Hepatocyte (in vitro differentiated cells): ENCODE measurements around the gene MRFAP1L1. TPM values are rescaled to one million over a fixed set of nuclear protein-coding genes. Genes with fewer than 3 reads are reported as not detected.
A peak's percentile ranks its signal among the peaks of the same experiment; 100 is the strongest.

Source experiments
- DNase-seq: peaks from one replicate; pipeline ENCODE4 v3.0.0-alpha.2; 2016; ENCODE audit warnings: low spot score
- H2AFZ ChIP-seq: fragments of 200-600 bp; sonication (generic); 2 replicates; pipeline ENCODE4 v1.6.0; 2016; ENCODE audit warnings: antibody characterized with exemption, mild to moderate bottlenecking
- H3K27ac ChIP-seq: fragments of 200-600 bp; sonication (generic); 2 replicates; pipeline ENCODE4 v1.5.1; 2016; ENCODE audit warnings: mild to moderate bottlenecking
- H3K27me3 ChIP-seq: fragments of 200-600 bp; sonication (generic); 2 replicates; pipeline ENCODE4 v1.6.1; 2016
- H3K36me3 ChIP-seq: fragments of 200-600 bp; sonication (generic); replicated peaks from 2 replicates; pipeline ENCODE4 v1.5.1; 2016; ENCODE audit warnings: low read depth; ENCODE audit not compliant: insufficient read depth
- H3K4me1 ChIP-seq: fragments of 200-600 bp; sonication (generic); 2 replicates; pipeline ENCODE4 v1.5.1; 2016; ENCODE audit warnings: mild to moderate bottlenecking, moderate library complexity; ENCODE audit not compliant: insufficient read depth
- H3K4me2 ChIP-seq: fragments of 200-600 bp; sonication (generic); 2 replicates; pipeline ENCODE4 v1.6.0; 2016
- H3K4me3 ChIP-seq: fragments of 200-600 bp; sonication (generic); 2 replicates; pipeline ENCODE4 v1.5.1; 2016; ENCODE audit warnings: mild to moderate bottlenecking
- H3K79me2 ChIP-seq: fragments of 200-600 bp; sonication (generic); 2 replicates; pipeline ENCODE4 v1.6.0; 2017; ENCODE audit warnings: mild to moderate bottlenecking
- H3K9me2 ChIP-seq: fragments of 200-600 bp; sonication (generic); replicated peaks from 2 replicates; pipeline ENCODE4 v1.6.0; 2017; ENCODE audit warnings: mild to moderate bottlenecking; ENCODE audit not compliant: insufficient read depth
- H3K9me3 ChIP-seq: fragments of 200-600 bp; sonication (generic); 2 replicates; pipeline ENCODE4 v1.5.1; 2016; ENCODE audit warnings: low read depth, mild to moderate bottlenecking
- H4K20me1 ChIP-seq: fragments of 200-600 bp; sonication (generic); 2 replicates; pipeline ENCODE4 v1.6.0; 2016; ENCODE audit warnings: mild to moderate bottlenecking; ENCODE audit not compliant: insufficient read depth, poor library complexity, severe bottlenecking
- EZH2 ChIP-seq: fragments of 200-600 bp; sonication (generic); IDR thresholded peaks from 2 replicates; pipeline ENCODE4 v1.6.1; 2016; ENCODE audit warnings: antibody characterized with exemption, mild to moderate bottlenecking, borderline replicate concordance
- EZH2phosphoT487 ChIP-seq: fragments of 200-600 bp; sonication (generic); IDR thresholded peaks from one replicate; pipeline ENCODE4 v1.6.1; 2018; ENCODE audit warnings: antibody characterized with exemption, mild to moderate bottlenecking, low read depth, moderate library complexity; ENCODE audit not compliant: unreplicated experiment, severe bottlenecking
- WGBS: methylation state at CpG from one replicate; pipeline ENCODE4 v1.1.6; 2016; ENCODE audit warnings: low lambda C conversion rate; ENCODE audit errors: missing lambda C conversion rate; 5-methylcytosine and 5-hydroxymethylcytosine counted together
- polyA plus RNA-seq: library from polyadenylated mRNA; unstranded; fragments of >200 nt; fragmentation: Nextera tagmentation; extraction: Ambion mirVana; gene quantifications from 2 replicates; pipeline ENCODE4 v1.2.1, GENCODE V29; 2016
- total RNA-seq: library from RNA; depleted of rRNA; stranded (reverse); fragments of >200 nt; gene quantifications from 2 replicates; pipeline ENCODE4 v1.2.3, GENCODE V29; 2014
- TF ChIP-seq, protein P1 (sequence below): fragments of 200-600 bp; sonication (generic); IDR thresholded peaks from 2 replicates; pipeline ENCODE4 v1.5.1; 2016; ENCODE audit warnings: antibody characterized with exemption, mild to moderate bottlenecking; ENCODE audit not compliant: poor library complexity

The MRFAP1L1 gene
- total and polyA plus RNA-seq, 2 experiments from 2014 or later, result 60.8 to 84.9 TPM

DNA sequence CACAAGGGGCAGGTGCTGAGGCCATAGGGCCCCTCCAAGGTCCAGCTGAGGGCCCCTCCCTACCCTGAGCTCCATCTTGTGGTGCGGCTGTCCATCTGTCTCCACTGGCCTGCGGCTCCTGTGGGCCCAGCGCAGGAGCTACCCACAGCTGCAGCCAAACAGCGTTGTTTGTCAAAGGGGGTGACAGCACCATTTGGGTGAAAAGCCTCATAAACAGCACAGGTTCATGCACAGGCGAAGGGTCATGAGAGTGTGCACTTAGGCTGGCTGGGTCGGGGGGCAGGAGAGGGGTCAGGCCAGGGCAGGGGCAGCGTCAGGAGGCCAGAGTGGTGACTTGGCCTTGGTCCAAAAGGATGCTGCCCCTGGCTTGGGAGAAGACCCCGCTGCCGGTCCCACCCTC, 38.6 kb upstream of the MRFAP1L1 start:
- no peaks in the 10 kb centered on the region for H3K79me2 ChIP-seq
- 93% methylated on average over 9 of the region's 9 CpGs for WGBS
- no peaks in the 10 kb centered on the region for H3K27me3 ChIP-seq
- H2AFZ ChIP-seq, result no peak overlapping the region
- H3K9me3 ChIP-seq, result no peaks in the 10 kb centered on the region
- H3K4me2 ChIP-seq, result no peak overlapping the region
- H3K36me3 ChIP-seq, result no peaks in the 10 kb centered on the region
- no peaks in the 10 kb centered on the region for H4K20me1 ChIP-seq
- no peak overlapping the region for H3K4me3 ChIP-seq
- H3K4me1 ChIP-seq, result peaks cover 21% of the 10 kb centered on the region
- H3K27ac ChIP-seq, result no peak overlapping the region
- TF ChIP-seq EZH2 (no peak), EZH2phosphoT487 (no peak)
- TF ChIP-seq, protein P1, sequence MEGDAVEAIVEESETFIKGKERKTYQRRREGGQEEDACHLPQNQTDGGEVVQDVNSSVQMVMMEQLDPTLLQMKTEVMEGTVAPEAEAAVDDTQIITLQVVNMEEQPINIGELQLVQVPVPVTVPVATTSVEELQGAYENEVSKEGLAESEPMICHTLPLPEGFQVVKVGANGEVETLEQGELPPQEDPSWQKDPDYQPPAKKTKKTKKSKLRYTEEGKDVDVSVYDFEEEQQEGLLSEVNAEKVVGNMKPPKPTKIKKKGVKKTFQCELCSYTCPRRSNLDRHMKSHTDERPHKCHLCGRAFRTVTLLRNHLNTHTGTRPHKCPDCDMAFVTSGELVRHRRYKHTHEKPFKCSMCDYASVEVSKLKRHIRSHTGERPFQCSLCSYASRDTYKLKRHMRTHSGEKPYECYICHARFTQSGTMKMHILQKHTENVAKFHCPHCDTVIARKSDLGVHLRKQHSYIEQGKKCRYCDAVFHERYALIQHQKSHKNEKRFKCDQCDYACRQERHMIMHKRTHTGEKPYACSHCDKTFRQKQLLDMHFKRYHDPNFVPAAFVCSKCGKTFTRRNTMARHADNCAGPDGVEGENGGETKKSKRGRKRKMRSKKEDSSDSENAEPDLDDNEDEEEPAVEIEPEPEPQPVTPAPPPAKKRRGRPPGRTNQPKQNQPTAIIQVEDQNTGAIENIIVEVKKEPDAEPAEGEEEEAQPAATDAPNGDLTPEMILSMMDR, result no peak
- no peaks in the 10 kb centered on the region for H3K9me2 ChIP-seq
- DNase-seq, result peak; percentile 4

DNA sequence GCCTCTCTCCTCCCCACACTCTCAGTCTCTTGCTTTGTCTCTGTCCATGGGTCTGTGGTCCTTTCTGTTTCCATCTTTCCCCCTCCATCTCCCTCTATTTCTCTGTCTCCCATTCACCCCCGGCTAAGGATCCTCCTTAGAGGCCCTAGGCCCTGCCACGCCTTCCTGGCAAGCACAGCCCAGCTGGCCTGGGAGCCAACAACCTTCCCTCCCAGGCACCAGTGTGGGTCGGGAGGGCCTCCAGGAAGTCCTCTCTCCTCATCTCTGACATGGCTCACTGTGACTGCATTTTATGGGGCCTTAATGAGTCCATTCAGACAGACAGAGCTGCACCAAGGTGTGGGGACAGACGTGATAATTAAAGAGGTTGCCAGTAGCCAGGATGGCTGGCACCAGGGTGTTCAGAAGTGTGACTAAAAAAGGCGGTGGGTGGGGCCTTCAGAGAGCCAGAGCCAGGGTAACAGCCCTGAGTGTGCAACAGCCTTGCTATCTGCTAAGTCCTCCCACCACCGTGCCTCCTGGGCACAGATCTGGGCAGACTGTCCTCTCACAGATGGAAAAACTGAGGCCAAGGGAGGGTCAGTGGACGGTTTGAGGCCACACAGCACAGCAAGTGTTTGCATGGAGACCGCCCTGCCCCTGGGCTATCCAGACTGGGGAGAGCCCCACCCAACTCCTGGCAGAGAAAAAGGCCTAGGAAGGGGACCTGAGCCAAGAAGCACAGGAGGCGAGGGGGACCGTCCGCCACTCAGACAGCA, 37.8 kb upstream of the MRFAP1L1 start:
- H3K36me3 ChIP-seq, result no peaks in the 10 kb centered on the region

DNA sequence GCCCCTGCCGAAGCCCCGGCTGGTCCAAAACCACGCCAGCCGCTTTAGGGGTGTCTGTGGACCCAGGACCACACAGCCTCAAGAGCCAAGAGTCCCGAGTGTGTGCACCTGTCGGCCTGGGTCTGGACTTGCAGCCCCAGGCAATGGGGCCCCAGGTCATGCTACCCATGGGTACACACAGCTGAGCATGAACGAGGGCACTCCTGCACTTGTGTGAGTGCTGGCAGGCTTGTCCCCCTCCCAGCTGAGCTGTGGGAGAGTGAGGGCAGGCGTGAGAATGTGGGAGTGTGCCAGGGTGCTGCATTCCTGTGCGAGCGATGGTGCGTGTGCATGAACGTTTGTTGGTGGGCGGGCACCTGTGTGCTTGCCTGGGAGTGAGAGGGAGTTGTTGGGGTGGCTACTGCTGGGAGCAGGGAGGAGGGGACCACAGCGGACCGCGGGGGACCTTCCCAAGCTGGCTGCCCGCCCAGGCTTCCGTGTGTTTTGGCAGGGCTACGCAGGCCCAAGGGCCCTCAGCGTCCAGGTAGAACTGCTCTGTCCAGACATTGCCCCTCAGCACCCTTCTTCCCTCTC, 37.1 kb upstream of the MRFAP1L1 start:
- peak overlapping the region; percentile 30 for H3K27ac ChIP-seq
- DNase-seq, result peak; percentile 16

More for the DNA sequence above, 37.8 kb upstream of the MRFAP1L1 start:
- Histone ChIP-seq H3K4me2 (no peak overlapping the region), H2AFZ (no peak overlapping the region), H3K4me3 (no peak overlapping the region), H3K79me2 (no peaks in the 10 kb centered on the region), H3K27me3 (no peaks in the 10 kb centered on the region), H3K4me1 (peaks cover 19% of the 10 kb centered on the region), H3K9me2 (no peaks in the 10 kb centered on the region), H4K20me1 (no peaks in the 10 kb centered on the region), H3K9me3 (no peaks in the 10 kb centered on the region), H3K27ac (peak overlapping the region; percentile 30)
- peak; percentile 28 for DNase-seq
- WGBS, result 75% methylated on average over 11 of the region's 11 CpGs
- no peak for TF ChIP-seq EZH2phosphoT487
- TF ChIP-seq, protein P1, result no peak
- no peak for TF ChIP-seq EZH2

More for the DNA sequence above, 37.1 kb upstream of the MRFAP1L1 start:
- no peak overlapping the region for H3K4me3 ChIP-seq
- H3K9me2 ChIP-seq, result no peaks in the 10 kb centered on the region
- 80% methylated on average over 20 of the region's 20 CpGs for WGBS
- H3K4me1 ChIP-seq, result peaks cover 19% of the 10 kb centered on the region
- no peak for TF ChIP-seq EZH2phosphoT487
- no peak for TF ChIP-seq EZH2
- TF ChIP-seq, protein P1, result no peak
- H2AFZ ChIP-seq, result no peak overlapping the region
- no peaks in the 10 kb centered on the region for H3K27me3 ChIP-seq
- H3K79me2 ChIP-seq, result no peaks in the 10 kb centered on the region
- H3K4me2 ChIP-seq, result no peak overlapping the region
- no peaks in the 10 kb centered on the region for H3K9me3 ChIP-seq
- H3K36me3 ChIP-seq, result no peaks in the 10 kb centered on the region
- H4K20me1 ChIP-seq, result no peaks in the 10 kb centered on the region
